Measurements from ENCODE around the gene NEK3.
"Not testable (repeated sequence)": the region's sequence is repeated elsewhere in the genome, so short reads cannot be mapped to it uniquely, and the experiment has no call there.

The NEK3 gene

DNA sequence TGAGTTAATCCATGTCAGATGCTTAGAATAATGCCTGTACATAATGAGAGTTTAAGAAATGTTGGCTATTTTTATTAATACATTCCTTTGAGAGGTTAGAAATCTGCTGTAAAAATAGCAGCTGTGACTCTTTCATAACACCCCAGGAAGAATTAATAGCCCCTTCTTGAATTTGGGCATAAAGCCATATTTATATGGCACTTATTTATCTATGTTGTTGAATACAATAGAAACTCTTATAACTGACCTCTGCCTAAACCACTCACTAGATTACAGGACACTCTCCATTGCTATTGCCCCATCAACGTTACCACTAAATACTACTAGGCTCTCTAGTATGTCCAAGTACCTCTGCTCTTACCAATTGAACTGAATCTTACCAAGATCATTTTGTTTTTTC lies 46.8 kb downstream of the NEK3 start:
- no peak for DNase-seq

DNA sequence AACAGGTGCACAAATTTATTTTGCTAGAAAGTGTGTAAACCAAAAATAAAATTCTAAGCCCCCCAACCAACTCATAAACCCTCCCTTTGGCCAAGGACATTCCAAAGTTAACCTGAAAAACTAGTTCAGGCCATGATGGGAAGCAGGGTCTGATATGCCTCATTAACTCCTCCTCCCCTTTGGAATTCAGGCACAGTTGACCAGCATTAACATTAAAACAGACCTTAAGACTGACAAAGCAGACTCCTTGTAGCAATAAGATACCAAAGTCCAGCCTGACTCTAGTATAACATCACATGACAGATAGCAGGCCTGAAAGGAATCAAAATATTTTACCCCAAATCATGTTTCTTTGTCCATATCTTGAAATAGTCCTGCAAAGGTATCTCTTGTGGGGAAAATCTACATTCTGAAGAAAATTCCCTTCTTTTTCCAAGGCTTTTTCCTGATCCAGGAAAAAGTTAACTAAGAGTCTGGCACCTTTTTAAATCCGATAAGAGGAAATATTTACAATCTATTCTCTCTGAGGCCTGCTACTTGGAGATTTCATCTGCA lies 50.2 kb downstream of the NEK3 start:
- DNase-seq, result no peak

GRCh38 chr13:52105841-52106240 lies 53.6 kb downstream of the NEK3 start:
- DNase-seq, result no peak

DNA sequence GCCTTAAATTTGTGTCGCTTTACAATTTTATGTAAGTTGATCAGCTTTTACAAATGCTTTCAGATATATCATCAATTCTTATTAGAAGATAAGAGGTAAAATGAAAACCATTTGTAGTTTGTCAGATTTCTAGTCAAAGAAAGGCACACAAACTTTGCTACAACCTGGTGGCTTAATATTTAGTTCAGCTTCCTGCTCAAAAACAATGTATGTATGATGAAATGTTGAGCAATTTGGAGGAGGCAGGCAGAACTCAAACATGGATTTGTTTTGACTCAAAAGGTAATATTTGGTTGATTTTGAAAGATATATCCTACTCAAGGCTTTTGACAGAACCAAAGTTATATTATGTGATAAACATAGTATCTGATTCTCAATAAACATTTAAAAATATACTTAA lies 54.8 kb downstream of the NEK3 start:
- no peak for DNase-seq

GRCh38 chr13:52103386-52103785 lies 56.0 kb downstream of the NEK3 start:
- no peak for DNase-seq

- not testable (repeated sequence) for DNase-seq
Observed at GRCh38 chr13:52102423-52102822, 57.0 kb downstream of the NEK3 start.

- DNase-seq, result no peak
Observed at GRCh38 chr13:52097197-52097596, 62.2 kb downstream of the NEK3 start.

DNA sequence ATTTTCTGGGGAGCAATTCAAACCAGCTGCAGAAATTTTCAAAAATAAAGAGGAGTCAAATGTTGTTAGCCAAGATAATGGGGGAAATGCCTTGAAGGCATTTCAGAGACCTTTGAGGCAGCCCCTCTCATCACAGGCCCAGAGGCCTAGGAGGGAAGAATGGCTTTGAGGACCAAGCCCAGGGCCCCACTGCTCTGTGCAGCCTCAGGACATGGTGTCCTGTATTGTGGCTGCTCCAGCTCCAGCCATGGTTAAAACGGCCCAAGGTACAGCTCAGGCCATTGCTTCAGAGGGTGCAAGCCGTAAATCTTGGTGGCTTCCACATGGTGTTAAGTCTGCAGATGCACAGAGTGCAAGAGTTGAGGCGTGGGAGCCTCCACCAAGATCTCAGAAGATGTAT lies 62.6 kb downstream of the NEK3 start:
- no peak for DNase-seq

GRCh38 chr13:52096062-52096461 lies 63.3 kb downstream of the NEK3 start:
- no peak for DNase-seq

DNA sequence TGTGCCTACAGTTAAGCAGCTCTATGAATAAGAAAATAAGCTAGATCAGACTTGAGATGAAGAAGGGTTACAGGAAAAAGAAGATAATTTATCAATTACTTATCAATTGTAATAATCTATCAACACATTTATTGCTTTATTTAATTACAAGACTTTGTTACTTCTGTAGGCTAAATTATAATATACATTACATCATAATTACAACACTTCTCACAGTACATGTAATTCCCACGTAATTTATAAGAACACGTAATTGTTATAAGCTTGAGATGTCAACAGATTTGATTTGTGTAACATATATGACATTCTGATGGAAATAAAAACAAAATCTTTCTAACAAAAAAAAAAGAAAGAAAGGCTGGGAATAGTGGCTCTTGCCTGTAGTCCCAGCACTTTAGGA lies 67.3 kb downstream of the NEK3 start:
- no peak for DNase-seq

GRCh38 chr13:52091473-52091872 lies 67.9 kb downstream of the NEK3 start:
- DNase-seq, result no peak

- DNase-seq, result no peak
Observed at GRCh38 chr13:52085421-52085820, 74.0 kb downstream of the NEK3 start.

- DNase-seq, result not testable (repeated sequence)
Observed at GRCh38 chr13:52084981-52085380, 74.4 kb downstream of the NEK3 start.
